HFFc6 (cell line): ENCODE measurements around the gene NCKAP5L. TPM values are rescaled to one million over a fixed set of nuclear protein-coding genes. Genes with fewer than 3 reads are reported as not detected.

Experiments used
- DNase-seq: peaks from one replicate; pipeline ENCODE4 v3.0.0-alpha.2; 2018
- H3K27ac Mint-ChIP-seq: 2 replicates; pipeline ENCODE4 v1.8.0; 2020; ENCODE audit warnings: mild to moderate bottlenecking, mixed read lengths
- H3K27me3 Mint-ChIP-seq: 2 replicates; pipeline ENCODE4 v1.8.0; 2021; ENCODE audit warnings: mild to moderate bottlenecking, moderate library complexity, mixed read lengths; ENCODE audit not compliant: insufficient read depth
- H3K36me3 Mint-ChIP-seq: 2 replicates; pipeline ENCODE4 v1.8.0; 2021; ENCODE audit warnings: low read depth, mixed read lengths
- H3K4me1 Mint-ChIP-seq: 2 replicates; pipeline ENCODE4 v1.8.0; 2020; ENCODE audit warnings: low read depth, mixed read lengths
- H3K4me3 Mint-ChIP-seq: 2 replicates; pipeline ENCODE4 v1.8.0; 2020; ENCODE audit warnings: mild to moderate bottlenecking, moderate library complexity, mixed read lengths
- H3K9me3 Mint-ChIP-seq: 2 replicates; pipeline ENCODE4 v1.8.0; 2020; ENCODE audit warnings: mild to moderate bottlenecking, mixed read lengths
- total RNA-seq, 6 experiments: library from RNA; stranded (reverse); fragmentation: NEBNext Ultra II Directional; extraction: Animal tissue kit (Norgen Biotek cat#: 25700); gene quantifications; 2 replicates in 1 of 6; 3 replicates in 5 of 6; pipeline ENCODE4 v1.2.3, GENCODE V29; 2021
- TF ChIP-seq, protein P1 (sequence below): fragments of 200-600 bp; sonication (generic); IDR thresholded peaks from 2 replicates; pipeline ENCODE4 v1.5.0; 2021; ENCODE audit warnings: antibody characterized with exemption, mild to moderate bottlenecking

Gene NCKAP5L
- total RNA-seq, 6 experiments from 2014 or later = 24.4 to 37.5 (median 25.0) TPM

DNA sequence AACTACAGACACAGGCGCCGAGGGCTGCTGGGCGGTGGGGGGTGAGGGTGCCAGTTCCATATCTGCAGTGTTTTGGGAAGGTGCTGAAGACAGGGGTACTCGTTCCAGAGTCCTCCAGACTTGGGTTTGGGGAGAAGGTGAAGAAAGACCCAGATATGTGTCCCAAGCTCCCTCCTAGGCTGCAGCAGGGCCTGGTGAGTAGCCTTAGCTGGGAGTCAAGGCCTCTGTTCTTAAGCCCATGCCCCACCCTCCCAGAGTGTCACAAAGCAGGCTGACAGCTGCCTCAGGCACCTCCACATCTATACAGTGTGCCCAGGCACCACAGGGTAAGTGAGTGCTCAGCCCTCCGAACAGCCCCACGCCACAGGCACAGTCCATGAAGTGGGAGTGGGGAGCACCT is 4.3 kb downstream of the NCKAP5L start:
- TF ChIP-seq, protein P1, sequence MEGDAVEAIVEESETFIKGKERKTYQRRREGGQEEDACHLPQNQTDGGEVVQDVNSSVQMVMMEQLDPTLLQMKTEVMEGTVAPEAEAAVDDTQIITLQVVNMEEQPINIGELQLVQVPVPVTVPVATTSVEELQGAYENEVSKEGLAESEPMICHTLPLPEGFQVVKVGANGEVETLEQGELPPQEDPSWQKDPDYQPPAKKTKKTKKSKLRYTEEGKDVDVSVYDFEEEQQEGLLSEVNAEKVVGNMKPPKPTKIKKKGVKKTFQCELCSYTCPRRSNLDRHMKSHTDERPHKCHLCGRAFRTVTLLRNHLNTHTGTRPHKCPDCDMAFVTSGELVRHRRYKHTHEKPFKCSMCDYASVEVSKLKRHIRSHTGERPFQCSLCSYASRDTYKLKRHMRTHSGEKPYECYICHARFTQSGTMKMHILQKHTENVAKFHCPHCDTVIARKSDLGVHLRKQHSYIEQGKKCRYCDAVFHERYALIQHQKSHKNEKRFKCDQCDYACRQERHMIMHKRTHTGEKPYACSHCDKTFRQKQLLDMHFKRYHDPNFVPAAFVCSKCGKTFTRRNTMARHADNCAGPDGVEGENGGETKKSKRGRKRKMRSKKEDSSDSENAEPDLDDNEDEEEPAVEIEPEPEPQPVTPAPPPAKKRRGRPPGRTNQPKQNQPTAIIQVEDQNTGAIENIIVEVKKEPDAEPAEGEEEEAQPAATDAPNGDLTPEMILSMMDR = no peak
- peaks cover 2% of the 10 kb centered on the region; the same call in 1 of the 2 replicates for H3K27me3 Mint-ChIP-seq
- no peak for DNase-seq
- H3K36me3 Mint-ChIP-seq = no peaks in the 10 kb centered on the region
- no peak overlapping the region for H3K4me3 Mint-ChIP-seq
- peaks cover 65% of the 10 kb centered on the region for H3K4me1 Mint-ChIP-seq
- H3K27ac Mint-ChIP-seq = peak overlapping the region; percentile 75
- no peaks in the 10 kb centered on the region for H3K9me3 Mint-ChIP-seq

DNA sequence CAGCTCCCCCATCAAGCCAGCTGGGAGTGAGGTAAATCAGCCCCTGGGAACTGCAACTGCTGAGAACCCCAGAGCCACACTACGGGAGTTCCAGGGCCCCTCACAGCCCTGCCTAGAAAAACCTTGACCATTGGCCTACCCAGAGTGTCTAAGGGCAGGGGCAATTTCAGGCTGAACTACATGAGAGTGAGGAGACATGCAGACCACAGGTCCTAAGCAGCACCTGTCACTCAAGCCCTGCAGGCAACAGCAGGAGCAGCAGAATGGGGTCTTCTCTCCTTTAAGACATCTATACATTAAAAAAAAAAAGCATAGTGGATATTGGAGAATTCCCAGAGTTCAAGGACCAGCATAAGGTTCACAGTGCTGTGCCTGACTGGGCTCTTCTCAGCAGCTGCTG is 4.9 kb downstream of the NCKAP5L start:
- Mint-ChIP-seq H3K9me3 (no peaks in the 10 kb centered on the region), H3K27me3 (no peaks in the 10 kb centered on the region)

DNA sequence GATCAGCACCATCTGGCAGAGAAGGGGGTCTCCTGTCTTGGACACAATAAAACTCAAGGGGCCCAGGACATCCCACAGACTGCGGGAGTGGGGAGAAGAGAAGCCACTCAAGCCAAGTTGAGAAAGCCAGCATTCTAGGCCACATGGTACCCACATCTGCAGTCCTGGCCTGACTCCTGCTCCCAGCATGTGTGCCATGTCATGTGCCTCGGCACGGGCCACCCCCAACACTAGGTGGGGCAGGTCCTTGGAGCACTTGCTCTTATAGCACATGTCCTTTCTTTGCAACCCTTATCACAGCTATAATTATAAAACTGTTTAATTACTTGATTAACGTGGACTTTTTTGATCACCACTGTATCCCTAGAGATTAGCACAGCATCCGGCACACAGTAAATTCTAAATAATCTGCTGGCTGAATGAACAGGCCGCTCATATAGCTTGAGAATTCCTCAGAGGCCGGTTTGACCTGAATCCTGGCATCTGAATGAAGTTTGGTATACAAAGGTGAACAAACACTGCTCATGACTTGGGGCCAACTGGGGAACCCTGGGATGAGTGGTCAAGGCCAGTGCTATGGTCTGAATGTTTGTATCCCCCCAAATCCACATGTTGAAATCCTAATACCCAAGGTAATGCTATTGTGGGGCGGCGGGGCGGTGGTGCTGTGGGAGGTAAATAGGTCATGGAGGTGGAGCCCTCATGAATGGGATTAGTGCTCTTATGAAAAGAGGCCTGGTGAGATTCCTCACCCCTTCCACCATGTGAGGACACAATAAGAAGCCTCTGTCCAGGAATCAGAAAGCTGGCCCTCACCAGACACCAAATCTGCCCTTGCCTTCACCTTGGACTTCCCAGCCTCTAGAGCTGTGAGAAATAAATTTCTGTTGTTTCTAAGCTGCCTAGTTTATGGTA is 6.6 kb downstream of the NCKAP5L start:
- Mint-ChIP-seq H3K9me3 (no peaks in the 10 kb centered on the region), H3K36me3 (no peaks in the 10 kb centered on the region), H3K4me1 (peaks cover 64% of the 10 kb centered on the region), H3K27me3 (no peaks in the 10 kb centered on the region), H3K27ac (peak overlapping the region; percentile 38; the same call in 1 of the 2 replicates), H3K4me3 (no peak overlapping the region)
- TF ChIP-seq, protein P1 = no peak
- DNase-seq = no peak

More for the DNA sequence above, 4.9 kb downstream of the NCKAP5L start:
- TF ChIP-seq, protein P1 = no peak
- Mint-ChIP-seq H3K4me1 (peaks cover 63% of the 10 kb centered on the region), H3K36me3 (no peaks in the 10 kb centered on the region), H3K27ac (no peak overlapping the region), H3K4me3 (no peak overlapping the region)
- no peak for DNase-seq

DNA sequence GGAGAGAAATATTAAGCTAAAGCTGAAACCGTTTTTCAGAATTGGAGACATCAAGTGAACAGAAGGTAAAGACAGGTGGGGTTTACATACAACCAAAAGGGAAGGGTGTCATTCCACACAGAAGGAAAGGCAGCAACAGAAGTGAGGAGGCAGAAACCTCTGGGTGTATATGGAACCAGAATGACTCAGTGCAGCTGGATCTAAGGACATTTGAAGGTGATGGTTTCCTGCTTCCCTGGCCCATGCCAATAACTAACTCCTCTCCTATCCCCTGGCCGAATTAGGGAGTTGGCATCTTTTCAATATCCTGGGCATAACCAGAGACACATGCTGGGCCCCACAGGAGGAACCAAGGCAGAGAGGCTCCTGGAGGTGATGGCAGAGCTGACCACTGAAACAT is 8.4 kb downstream of the NCKAP5L start:
- peaks cover 9% of the 10 kb centered on the region for H3K36me3 Mint-ChIP-seq
- H3K4me1 Mint-ChIP-seq = peaks cover 53% of the 10 kb centered on the region
- no peaks in the 10 kb centered on the region for H3K27me3 Mint-ChIP-seq
- H3K27ac Mint-ChIP-seq = 0 out of 2 replicates have a peak overlapping the region, but pooled peaks have one; percentile 0
- TF ChIP-seq, protein P1 = no peak
- H3K9me3 Mint-ChIP-seq = no peaks in the 10 kb centered on the region
- no peak overlapping the region for H3K4me3 Mint-ChIP-seq
- no peak for DNase-seq

DNA sequence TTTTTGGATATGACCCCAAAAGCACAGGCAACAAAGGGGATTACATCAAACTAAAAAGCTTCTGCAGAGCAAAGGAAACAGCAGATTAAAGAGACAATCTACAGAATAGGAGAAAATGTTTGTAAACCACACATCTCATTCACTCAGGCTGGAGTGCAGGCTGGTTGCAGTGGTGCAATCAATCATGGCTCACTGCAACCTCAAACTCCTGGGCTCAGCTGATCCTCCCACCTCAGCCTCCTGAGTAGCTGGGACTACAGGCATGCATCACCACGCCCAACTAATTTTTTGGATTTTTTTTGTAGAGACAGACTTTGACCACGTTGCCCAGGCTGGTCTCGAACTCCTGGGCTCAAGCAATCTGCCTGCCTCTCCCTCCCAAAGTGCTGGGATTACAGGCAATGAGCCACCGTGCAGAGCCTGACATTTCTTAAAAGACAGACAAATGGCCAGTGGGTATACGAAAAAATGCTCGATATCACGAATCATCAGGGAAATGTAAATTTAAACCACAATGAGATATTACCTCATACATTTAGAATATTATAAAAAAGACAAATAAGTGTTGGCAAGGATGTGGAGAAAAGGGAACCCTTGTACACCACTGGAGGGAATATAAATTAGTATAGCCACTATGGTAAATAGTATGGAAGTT is 9.8 kb downstream of the NCKAP5L start:
- no peak for DNase-seq
- Mint-ChIP-seq H3K9me3 (no peaks in the 10 kb centered on the region), H3K4me1 (peaks cover 47% of the 10 kb centered on the region), H3K4me3 (no peak overlapping the region), H3K27me3 (no peaks in the 10 kb centered on the region), H3K36me3 (peaks cover 13% of the 10 kb centered on the region), H3K27ac (no peak overlapping the region)
- TF ChIP-seq, protein P1 = no peak
